Mucosa of gallbladder (tissue), 1 donor: ENCODE measurements around the gene PDSS2. TPM values are rescaled to one million over a fixed set of nuclear protein-coding genes. Genes with fewer than 3 reads are reported as not detected.
"Not testable (repeated sequence)": the region's sequence is repeated elsewhere in the genome, so short reads cannot be mapped to it uniquely, and the experiment has no call there.

Experiments
- DNase-seq: peaks from one replicate; pipeline ENCODE4 v3.0.0-alpha.2; 2020; ENCODE audit warnings: low spot score
- total RNA-seq: library from RNA; stranded (reverse); gene quantifications from one replicate; pipeline ENCODE4 v1.2.1, GENCODE V29; 2021
- donor health status: DM: no; HTN: no; CAD: no.

PDSS2 gene
- total RNA-seq, 1 donor from 2014 or later, result 17.7 TPM

DNA sequence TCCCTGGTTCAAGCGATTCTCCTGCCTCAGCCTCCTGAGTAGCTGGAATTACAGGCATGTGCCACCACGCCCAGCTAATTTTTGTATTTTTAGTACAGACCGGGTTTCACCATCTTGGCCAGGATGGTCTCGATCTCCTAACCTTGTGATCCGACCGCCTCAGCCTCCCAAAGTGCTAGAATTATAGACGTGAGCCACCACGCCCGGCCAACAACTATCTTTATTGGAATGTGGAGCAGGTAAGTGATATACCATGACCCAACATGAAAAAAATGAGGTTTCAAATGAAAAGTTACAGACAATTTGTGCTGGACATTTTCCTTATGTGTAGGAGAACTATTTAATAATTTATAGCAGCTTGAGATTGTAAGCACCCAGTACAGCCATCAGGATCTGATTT, 340.8 kb downstream of the PDSS2 start:
- not testable (repeated sequence) for DNase-seq

DNA sequence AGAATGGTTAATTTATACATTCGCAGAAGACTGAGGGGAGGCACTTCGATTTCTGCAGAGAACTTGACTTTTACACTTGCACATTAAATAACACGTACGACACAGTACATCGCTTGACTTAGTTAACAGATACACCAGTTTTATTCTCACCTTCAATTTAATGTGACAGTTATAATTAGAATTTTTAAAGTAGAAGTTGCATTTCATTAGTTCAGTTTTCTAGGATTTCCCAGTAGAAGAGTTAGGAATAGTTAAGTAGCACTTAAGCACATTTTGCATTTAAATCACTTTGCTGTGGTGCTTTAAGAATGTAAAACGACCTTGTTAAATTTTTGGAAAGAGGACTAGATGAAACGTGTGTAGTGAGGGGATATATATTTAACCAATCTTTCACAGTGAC, 342.4 kb downstream of the PDSS2 start:
- DNase-seq, result no peak

DNA sequence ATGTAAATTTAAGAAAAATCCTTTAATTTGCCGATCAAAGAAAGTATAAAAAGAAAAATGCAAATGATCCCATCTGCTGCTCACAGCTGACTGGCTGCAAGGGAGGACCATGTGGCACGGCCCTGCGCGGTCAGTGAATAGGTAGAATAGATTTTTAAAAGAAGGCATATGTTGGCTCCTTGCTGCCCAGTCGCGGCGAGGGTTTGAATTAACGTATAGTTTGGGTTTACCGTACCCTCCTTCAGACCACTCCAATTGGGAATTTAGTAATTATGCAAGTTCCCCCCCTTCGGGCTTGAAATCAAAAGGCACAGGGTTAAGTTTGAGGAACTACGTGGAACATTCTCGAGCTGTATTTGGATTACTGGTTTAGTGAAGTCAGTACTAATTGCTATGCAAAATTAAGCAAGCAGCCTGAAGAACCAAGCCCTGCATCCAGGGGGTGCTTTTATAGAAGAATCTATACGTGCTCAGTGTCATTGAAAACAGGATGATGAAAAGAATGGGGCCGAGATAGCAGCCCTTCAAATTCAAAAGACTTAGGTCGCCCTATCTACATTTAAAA, 343.0 kb downstream of the PDSS2 start:
- DNase-seq, result peak; percentile 36

DNA sequence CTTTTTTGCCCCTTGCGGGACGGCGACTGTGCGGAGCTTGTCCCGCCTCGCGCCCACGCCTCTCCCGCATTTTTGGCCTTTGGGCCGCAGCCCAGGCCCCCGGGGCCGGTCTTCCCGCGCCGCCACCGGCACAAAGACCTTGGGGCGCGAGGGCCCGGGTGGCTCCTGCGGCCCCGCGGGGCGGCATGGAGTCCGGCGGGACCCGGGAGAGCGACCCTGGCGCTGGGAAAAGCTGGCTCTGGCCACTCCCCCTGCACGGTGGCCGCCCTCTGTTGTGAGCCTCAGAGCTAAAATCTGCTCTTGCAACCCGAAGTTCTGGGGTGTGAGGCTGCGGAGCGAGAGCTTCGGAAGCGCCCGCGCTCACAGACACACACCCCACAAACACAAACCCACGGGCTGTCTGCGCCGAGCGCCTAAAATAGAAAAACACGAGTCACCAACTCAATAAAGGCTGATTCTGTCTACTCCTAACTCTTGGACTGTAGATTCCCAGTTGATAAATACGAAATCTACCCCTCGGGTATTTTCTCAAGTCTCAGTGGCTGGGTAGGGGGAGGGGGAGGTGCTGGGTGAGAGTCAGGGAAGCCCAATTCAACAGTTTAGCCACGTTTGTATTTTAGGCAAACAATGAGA, 343.6 kb downstream of the PDSS2 start:
- no peak for DNase-seq

DNA sequence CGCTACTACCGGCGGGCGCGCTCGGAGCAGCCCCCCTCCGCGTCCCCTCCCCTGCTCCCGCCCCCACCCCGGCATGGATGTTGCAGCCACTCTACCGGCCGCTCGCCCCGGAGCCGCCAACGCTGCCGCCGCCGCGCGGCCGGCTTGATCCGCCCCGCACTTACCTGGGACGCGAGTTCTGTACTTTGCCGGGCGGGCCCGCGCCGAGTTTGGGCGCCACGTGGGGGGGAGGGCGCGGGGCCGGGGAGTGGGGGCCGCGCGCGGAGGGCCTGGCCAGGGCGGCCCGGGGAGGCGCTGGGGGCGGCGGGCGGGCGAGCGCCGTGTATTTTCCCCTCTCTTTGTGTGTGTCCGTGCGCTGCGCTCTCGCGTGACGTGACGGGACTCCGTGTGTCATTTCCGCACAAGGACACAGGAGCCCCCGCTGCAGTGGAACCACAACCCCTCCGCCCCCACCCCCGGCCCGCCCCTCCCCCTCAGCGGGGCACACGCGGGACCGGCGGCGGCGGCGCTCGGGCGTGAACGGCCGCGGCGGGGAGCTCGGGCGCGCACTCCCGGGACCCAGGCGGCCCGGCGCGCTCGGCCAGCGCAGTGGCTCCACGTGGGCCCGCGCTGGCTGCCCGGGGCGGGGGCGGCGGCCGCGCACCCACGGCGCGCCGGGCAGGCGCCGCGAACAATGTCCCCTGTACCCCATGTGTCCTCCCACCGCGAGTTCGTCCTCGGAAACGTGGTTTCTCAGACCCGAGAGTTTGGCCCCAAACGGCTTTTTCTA, 344.3 kb downstream of the PDSS2 start, which contains the start of gene BEND3:
TSS of gene BEND3 (minus strand) at position 590 of the 769 bp plus-strand sequence. CDS start 16,230 bp downstream, outside the sequence.
- peak; percentile 19 for DNase-seq

DNA sequence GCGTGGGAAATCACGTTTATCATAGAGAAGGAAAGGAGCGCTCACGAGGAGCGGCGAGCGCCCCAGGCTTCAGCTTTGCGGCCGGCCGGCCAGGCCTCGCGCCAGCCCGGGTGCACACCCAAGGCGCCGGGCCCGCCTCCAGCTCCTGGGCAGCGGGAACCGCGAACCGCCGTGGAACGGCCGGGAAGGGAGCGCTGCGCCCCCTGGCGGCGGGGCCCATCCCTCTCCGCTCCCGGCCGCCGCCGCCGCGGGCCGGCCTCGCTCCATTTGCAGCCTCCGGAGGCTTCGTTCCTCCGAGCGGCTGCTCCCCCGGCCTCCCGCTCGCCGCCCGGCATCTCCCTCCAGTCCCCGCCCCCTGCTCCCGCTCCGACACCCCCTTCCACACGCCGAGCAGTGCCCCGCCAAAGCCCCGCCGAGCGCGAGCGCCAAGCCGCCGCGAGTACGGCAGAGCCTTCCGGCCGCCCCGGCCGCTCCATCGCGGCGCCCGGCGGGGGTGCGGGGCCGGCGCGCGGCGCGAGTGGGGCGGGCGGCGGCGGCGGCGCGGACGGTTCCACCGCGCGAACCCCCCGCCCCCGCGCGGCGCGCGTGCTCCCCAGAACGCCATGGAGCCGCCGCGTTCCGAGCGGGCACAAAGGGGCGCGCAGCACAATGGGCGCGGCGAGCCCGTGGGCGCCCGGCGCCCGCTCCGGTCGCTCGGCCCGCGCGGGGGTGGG, 345.0 kb downstream of the PDSS2 start:
- DNase-seq, result peak; percentile 85

DNA sequence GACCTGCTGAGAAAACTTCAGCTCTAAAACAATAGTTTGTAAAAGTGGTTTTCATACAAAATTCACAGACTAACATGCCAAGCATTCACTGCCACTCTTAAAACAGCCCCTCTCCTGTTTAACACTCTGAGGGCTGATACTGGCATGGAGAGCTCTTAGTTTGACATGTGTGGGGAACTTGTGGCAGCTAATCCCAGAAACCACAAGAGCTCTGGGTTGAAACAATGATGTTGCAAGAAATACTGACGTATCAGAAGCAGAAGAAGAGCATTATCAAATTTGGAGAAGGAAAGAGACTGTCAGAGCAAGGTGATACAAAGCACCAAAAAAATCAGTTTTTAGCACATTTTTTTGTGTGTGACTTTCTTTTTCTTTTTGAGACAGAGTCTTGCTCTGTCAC, 349.2 kb downstream of the PDSS2 start:
- no peak for DNase-seq

DNA sequence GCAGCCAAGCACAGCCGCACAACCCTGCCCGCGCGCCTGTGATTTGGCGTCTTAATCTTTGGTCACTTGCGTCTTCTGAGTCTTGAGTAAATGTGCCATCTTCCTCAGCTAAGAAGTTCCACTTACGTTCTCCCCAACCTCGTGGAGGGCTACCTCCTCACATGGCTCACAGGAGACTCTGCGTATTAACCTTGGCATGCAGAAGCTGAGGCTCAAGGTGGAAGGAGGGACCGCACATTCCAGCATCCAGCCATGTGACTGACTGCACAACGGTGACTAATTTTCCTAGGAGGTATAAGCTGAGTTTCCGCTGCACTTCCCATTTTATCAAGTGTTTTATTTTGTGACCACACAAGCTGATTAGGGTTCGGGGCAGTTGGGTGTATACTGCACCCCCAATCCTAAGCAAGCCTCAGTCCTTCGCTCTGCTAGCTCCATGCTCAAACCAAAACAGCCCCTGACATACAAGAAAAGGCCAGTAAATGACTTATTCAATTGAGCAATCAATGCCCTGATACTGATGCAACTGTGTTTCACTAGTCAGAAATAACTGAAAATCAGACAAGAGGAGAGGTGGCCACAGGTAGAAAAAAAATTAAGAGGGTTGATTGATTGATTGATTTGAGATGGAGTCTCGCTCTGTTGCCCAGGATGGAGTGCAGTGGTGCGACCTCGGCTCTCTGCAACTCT, 351.0 kb downstream of the PDSS2 start:
- no peak for DNase-seq

DNA sequence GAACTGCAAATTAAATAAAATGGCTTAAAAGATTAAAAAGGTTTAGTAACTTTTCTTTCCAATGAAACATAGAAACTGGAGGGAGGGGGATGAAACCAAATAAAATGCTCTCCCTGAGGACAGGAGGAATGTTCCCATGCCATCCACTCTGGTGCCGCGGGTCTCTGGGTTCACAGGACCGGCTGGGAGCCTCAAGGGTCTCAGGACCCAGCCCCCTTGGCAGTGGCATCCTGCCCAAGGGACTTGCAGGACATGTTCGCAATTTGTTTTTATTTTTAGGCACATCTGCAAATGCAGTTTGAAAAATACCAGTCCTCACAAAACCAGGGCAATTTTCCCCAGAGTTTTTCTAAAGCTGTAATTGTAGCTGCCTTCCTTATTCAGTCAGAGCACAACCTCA, 351.6 kb downstream of the PDSS2 start:
- no peak for DNase-seq

DNA sequence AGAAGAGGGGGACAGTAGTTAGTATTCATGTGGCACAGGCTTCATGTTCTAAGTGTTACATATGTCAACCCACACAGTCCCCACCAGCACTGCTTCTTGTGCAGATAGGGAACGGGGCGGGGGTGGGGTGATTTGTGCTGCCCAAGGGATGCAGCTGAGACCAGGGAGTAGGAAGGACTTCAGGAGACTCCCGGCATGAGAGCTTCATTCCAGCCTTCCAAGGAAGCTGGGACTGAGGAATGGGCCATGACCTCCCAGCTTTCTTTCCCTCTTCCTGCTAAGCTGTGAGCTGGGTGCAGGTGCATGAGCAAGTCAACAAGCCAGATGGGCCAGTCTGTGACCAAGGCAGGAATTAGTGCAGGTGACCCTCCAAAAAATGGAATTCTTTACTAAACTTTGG, 353.2 kb downstream of the PDSS2 start:
- DNase-seq, result no peak

DNA sequence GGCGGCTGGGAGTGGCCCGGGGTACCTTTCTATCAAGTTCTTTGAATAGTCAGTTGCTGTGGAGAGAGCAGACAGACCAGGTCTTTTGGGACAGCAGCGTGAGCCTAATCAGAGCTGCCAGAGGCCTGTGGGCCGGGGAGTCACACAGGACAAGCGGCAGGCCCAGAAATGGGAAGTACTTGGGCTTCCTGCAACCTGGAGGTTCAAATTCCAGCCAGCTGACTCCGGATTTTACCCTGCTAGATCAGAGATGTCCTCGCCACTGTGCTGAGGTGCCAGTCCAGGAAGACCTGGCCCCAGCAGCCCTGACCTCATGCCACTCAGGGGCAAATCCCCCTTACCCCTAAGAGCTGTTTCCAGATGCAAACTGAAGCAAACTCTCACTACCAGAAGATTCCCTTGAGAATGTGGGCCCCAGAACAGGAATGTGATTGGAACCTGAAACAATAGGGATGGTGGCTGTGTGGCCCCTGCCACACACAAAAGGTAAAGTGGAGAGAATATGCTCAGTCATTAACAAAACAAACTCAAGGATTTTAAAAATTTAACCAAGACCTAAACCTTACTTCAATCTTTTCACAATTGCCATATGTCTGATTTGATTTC, 353.8 kb downstream of the PDSS2 start:
- no peak for DNase-seq

DNA sequence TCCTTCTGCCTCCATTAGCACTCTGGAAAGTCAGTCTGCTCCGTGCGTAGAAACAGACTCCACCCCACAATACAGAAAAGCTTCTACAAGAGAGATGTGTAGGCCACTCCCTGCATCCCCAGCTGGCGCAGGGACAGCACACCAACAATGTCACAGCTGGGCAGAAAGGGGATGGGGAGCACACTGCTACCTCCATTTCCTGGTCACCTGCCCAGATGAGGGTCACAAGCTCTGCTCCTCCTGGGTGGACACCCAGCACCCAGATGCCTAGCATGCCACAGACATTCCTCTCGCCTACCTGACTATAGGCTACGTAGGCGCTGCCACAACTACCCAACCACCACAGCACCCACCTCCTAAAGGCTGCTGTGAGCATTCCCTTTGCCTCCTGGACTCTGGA, 356.3 kb downstream of the PDSS2 start:
- no peak for DNase-seq

Other genes starting within 250 kb of the PDSS2 start
- 11.0 TPM for gene SOBP, start 30.6 kb upstream of the PDSS2 start, total RNA-seq